NCI-H460 (cell line): ENCODE data around the gene TMEM43. TPM values are rescaled to one million over a fixed set of nuclear protein-coding genes. Genes with fewer than 3 reads are reported as not detected.
A peak's percentile ranks its signal among the peaks of the same experiment; 100 is the strongest.
"Not testable (repeated sequence)": the region's sequence is repeated elsewhere in the genome, so short reads cannot be mapped to it uniquely, and the experiment has no call there.

Source experiments
- DNase-seq: peaks from one replicate; pipeline ENCODE4 v3.0.0-alpha.2; 2016; ENCODE audit warnings: low read depth; ENCODE audit errors: extremely low read depth
- polyA plus RNA-seq: library from polyadenylated mRNA; depleted of rRNA; stranded (reverse); fragments of >200 nt; gene quantifications from 2 replicates; pipeline ENCODE4 v1.2.3, GENCODE V29; 2014; cell fraction: nucleus; rRNA removed
- total RNA-seq: library from RNA; depleted of rRNA; stranded (reverse); fragments of >200 nt; shearing (Covaris generic); gene quantifications from 2 replicates; pipeline ENCODE4 v1.2.3, GENCODE V29; 2014; rRNA removed

Gene TMEM43, protein sequence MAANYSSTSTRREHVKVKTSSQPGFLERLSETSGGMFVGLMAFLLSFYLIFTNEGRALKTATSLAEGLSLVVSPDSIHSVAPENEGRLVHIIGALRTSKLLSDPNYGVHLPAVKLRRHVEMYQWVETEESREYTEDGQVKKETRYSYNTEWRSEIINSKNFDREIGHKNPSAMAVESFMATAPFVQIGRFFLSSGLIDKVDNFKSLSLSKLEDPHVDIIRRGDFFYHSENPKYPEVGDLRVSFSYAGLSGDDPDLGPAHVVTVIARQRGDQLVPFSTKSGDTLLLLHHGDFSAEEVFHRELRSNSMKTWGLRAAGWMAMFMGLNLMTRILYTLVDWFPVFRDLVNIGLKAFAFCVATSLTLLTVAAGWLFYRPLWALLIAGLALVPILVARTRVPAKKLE
- total RNA-seq: 42.8 and 53.4 TPM in 2 replicates
- polyA plus RNA-seq: 37.7 and 43.7 TPM in 2 replicates

DNA sequence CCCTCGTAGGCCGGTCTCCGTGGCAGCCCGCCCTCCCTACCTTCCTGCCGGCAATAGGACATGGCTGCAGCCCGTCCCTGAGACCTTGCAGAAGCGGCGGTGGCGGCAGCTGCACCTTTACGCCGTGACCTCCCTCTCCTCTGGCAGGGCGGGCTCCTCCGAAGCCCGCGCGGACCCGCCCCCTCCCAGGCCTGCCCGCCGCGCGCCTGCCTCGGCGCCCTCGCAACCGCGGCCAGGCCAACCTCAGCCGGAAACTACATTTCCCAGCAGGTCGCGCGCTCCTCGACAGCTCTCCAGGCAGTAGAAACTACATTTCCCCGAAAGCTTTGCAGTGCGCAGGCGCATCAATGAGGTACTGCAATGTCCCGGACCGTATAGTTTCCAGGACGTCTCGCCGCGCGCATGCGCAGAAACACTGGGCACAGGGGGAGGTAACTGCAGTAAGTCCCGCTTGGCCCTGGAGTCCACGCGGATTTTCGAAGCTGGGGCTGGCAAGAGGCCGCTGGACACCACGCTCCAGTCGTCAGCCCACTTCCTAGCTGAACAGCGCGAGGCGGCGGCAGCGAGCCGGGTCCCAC is at the start of gene TMEM43, which contains the start of gene CHCHD4:
Gene TMEM43 (plus strand): TSS at position 438 of the 578 bp plus-strand sequence. CDS start 142 bp downstream, outside the sequence.
Gene CHCHD4 (minus strand): TSS at position 256 of the 578 bp plus-strand sequence. CDS start 194 bp downstream, at position 62.
- DNase-seq: peak; percentile 97

DNA sequence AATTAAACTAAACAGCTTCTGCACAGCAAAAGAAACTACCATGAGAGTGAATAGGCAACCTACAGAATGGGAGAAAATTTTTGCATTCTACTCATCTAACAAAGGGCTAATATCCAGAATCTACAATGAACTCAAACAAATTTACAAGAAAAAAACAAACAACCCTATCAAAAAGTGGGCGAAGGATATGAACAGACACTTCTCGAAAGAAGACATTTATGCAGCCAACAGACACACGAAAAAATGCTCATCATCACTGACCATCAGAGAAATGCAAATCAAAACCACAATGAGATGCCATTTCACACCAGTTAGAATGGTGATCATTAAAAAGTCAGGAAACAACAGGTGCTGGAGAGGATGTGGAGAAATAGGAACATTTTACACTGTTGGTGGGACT is 49.6 kb upstream of the TMEM43 start:
- not testable (repeated sequence) for DNase-seq

DNA sequence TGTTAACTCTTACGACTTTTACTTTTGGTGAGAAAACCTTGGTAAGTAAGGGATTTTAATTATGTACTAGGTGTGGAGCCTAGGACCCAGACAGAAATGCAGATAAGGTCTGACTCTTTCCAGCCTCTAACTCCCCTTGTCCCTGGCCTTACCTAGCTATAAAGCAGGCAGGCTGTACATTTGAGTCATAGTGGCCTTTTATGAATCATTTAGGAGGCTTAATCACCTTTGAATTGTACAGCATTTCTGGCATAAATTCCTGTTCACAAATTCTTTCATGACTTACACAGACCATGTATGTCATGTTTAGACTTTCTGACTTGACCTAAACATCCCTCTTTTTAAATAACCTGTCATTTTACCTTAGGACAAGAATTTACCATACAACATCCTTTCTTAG is 47.5 kb upstream of the TMEM43 start:
- DNase-seq: no peak

DNA sequence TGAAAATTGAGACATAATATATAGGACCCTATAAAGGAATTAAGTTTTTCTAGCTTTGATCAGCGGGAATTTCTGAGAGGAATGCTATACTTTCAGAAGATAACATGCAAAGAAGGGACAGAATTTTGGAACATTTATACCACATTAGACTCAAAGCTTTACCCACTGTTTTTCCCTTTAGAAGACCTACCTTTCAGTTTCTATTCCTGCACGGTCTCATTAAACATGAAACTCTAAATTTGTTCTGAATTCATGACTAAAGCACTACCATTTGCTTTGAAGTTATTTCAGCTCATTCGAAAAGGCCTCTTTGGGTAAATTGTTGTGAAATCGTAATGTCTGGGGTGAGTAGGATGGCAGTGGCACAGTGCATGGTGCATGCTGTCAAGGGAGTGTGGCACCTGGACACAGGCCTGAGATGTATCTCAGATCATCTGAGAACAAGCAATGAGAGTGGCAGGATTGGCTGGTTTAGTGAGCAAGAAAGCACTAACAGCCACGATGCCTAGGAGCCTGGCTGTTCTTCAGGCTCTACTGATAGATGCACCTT is 42.7 kb upstream of the TMEM43 start:
- no peak for DNase-seq

DNA sequence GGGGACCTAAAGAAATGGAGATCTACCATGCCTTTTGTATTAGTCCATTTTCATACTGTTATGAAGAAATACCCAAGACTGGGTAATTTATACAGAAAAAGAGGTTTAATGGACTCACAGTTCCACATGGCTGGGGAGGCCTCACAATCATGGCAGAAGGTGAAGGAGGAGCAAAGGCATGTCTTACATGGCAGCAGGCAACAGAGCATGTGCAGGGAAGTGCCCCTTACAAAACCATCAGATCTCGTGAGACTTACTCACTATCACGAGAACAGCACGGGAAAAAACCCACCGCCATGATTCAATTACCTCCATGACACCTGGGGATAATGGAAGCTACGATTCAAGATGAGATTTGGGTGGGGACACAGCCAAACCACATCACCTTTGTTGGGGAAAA is 37.4 kb upstream of the TMEM43 start:
- not testable (repeated sequence) for DNase-seq

DNA sequence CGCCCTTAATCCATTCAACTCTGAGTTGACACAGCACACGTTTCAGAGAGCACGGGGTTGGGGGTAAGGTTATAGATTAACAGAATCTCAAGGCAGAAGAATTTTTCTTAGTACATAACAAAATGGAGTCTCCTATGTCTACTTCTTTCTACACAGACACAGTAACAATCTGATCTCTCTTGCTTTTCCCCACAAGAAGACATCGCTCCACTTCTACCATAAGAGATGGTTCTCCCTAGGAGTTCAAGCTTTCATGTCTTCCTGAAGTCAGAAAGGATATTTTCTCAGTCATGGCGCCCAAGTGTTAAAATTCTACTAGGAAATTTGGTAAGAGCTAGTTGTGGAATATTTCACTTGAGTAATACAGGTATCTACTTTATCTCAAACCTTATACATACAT is 32.9 kb upstream of the TMEM43 start:
- not testable (repeated sequence) for DNase-seq

DNA sequence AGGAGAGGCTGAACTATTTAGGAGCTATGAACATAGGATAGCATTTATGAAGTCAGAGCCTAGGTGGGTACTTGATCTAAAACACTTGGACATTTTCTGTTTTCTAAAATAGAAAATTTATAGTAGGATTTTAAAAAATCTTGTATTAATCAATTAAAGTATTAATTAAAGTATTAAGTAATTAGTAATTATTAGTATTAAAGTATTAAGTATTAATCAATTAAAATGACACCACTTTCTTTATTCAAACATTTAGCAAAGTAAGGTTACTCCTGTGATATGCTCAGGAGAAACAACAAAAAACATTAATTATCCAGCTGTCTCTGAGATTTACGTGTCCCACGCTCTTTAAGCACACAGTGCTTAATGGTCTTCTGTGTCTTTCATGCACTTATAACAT is 32.4 kb upstream of the TMEM43 start:
- no peak for DNase-seq

DNA sequence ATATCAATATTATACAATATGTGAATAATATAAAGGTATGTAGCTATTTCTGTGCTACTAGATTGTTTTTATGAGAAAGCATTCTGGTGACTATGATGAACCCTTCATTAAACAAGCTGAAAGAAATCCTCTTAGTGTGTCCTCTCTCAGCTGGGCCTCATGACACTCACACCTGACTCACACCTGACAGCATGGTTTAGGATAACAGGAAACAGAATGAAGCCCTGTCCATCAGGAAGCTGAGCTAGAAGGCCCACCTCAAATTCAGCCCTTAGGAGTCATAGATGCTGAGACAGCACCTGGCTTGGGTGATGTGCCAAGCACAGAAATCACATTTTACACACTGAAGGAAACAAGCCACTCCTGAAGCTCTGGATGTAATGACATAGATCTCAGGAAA is 31.0 kb upstream of the TMEM43 start:
- DNase-seq: no peak

DNA sequence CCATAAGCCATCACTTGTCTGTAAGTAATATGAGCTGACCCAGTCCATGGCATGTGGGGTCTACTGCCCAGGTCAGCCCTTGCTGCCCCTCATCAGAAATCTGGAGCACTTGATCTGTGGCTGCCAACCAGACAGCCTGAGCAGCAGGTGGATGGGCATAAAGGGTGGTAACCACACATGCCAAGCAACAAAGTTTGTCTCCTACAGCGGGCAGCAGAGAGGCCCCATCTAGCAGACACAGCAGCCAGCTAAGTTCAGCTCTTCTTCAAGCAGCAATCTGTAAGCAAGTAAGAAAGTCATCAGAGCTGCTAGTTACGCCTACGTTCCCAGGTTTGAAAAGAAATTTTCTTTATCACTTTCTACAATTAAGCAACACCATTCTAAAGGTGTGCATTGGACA is 28.1 kb upstream of the TMEM43 start:
- DNase-seq: no peak

DNA sequence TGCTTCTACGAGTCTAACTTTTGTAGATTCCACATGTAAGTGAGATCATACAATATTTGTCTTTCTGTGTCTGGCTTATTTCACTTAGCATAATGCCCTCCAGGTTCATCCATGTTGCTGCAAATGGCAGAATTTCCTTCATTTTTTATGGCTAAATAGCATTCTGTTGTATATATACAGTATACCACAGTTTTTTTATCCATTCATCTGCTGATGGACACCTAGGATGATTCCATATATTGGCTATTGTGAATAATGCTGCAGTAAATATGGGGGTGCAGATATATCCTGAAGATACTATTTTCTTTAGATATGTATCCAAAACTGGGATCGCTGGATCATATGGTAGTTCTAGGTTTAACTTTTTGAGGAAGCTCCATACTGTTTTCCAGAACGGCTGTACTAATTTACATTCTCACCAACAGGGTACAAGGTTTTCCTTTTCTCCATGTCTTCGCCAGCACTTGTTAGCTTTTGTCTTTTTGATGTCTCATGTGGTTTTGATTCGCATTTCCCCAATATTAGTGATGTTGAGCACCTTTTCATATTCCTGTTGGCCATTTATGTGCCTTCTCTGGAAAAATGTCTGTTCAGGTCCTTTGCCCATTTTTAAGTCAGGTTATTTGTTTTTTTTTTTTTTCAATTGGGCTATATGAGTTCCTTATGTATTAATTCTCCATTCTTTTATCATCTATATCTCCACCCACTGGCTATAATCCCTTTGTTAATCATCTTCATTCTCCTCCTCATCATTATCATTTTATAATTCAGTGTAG is 27.0 kb upstream of the TMEM43 start:
- DNase-seq: no peak

DNA sequence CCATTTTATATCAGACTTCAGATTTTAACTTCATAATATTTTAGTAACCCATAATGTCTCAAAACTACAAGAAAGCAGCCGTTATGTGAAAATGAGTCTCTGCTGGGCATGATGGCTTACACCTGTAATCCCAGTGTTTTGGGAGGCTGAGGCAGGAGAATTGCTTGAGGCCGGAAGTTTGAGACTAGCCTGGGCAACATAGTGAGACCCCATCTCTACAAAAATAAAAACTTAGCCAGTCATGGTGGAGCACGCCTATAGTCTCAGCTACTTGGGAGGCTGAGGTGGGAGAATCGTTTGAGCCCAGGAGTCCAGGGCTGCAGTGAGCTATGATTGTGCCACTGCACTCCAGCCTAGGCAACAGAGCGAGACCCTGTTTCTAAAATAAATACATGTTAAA is 15.0 kb upstream of the TMEM43 start:
- DNase-seq: not testable (repeated sequence)

DNA sequence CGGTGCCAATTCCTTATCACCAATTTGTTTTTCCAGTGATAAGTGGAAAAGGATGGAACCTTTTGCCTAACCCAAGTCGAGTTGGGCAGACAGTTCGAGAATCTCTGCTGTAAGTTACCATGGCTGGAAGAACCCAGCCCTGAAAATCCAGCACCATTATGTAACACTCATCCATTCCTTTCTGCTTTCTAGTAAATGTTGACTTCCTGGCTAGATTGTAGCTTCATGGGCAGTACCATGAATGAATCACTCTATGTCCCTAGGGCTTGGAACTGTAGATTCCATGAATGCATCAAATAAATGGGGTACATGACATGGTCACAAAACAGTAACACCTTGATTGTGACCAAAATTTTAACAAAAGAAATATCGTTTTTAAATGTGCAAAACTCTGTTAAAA is 14.2 kb upstream of the TMEM43 start:
- DNase-seq: no peak

DNA sequence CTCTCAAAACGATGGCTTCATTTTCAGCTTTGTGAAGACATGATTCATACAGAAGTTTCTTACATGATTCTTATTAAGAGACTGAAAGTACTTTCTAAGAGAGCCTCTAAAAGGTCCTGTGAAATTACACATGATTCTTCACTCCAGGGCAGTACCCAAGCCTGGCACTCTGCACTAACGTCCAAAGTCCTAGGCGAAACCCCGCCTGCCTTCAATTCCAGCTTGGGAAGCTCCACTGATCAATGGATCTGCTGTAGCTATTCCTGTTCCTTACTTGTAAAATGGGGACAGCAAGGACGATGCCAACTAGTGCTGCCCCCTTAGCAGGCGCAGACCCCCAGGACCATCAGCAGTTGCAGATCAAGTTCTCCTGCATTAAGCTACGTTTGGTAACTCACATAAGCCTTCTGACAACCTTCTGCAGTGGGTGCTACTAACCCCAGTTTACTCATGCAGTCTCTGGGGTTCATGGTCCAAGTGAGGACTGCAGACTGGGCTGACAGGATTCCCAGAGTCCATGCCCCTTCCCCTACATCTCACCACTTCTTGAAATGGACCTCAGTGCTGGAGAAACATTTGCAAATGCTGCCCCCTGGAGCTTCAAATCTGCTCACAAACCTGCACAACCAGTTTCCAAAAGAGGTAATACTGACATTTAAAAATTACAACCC is 10.8 kb upstream of the TMEM43 start:
- no peak for DNase-seq

DNA sequence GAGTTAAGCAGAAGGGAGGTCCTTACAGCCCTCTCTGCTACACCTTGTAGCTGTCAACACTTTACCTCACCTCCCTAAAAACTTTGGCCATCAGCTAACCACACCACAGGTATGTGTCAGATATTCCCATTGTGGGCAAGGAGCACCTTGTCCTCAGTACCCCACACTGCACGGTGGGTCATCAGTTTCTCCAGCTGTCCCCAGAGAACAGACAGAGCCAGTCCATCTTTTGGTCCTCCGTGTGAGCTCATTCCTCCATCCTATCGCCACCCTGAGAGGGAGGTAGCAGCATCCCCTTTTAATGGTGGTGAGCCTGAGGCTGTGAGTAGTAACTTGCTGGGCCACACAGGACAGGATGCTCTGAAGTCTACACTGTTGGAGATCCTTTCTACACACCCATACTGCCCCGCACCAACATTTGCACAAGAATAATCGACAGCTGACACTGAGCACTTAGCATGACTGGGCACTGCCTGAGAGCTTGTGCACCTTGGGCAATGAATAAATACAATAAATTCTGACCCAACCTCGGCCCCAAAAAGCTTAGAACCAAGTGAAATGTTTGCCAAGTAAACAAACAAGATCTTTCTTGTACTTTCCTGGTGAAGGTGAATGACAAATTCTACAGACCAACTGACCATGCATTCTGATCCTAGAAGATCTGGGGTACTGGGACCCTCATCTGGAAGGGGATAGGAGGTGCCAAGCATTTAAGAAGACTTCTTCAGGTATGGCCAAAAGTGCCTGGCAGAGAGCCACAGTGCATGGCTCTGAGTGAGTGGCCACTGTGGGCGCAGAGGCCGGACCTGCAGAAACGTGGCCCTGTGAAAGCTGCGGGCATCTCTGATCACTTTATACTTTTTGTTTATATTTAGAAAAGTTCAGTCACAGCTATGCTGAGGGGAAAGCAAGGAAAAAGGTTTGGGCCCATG is 7.1 kb upstream of the TMEM43 start:
- DNase-seq: no peak

DNA sequence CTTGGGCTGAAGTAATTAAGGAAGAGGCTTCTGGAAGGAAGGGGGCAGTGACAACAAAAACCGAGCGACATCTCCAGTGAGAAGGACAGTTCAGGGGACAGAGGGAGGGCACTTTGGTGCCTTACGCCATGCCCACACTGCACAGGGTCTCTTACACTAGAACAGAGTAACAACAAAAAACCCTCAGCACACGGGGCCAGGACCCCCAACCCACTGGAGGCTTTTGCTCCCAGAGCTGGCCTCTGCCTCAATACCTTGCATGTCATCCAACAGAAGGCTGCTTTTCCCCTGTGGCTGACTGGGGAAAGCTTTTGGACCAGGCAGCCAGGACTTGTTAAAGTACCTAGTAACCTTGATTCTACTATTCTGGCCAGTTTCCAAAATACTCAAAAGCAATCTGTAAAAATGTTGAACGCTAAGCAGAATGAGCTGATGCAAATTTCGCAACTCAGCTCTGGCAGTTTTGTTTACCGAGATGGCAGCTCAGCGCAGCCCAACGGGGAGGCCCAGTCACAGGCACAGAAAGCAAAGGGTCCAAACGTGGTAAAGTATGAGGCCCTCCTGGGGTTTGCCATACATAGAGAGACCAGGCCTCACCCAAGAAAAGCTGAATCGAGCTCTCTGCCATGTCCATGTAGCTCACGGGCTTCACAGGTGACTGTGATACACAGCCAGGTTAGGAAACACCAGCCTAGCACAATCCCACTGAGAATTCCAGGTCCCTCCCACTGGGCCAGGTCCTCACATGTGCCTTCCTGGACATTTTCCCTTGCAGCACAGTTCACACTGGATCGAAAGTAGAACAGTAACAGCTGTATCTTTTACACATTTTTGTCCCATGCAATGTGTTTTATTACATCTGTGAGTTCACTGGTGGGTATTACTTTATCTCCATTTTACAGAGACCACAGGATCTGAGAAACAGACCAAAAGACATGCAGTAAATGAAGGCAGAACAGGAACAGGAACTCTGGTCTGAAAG is 6.2 kb upstream of the TMEM43 start:
- DNase-seq: no peak

DNA sequence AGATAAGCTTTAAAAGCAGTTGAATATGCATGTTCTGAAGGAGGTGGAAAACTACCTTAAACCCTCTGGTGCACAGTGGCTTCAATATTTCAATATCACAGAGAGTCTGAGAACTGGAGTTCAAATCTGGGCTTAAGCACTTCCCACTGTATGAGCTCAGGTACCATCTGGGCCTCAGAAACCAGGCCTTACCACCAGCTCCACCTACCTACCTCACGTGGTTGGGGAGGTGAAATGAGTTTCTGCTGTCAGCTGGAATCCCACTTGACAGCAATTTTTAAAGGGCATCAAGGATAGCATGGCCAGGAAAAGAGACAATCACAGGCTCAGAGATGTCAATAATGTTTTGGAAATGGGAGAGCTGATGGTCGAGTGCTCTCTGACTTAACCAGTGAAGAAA is 5.2 kb upstream of the TMEM43 start:
- no peak for DNase-seq

DNA sequence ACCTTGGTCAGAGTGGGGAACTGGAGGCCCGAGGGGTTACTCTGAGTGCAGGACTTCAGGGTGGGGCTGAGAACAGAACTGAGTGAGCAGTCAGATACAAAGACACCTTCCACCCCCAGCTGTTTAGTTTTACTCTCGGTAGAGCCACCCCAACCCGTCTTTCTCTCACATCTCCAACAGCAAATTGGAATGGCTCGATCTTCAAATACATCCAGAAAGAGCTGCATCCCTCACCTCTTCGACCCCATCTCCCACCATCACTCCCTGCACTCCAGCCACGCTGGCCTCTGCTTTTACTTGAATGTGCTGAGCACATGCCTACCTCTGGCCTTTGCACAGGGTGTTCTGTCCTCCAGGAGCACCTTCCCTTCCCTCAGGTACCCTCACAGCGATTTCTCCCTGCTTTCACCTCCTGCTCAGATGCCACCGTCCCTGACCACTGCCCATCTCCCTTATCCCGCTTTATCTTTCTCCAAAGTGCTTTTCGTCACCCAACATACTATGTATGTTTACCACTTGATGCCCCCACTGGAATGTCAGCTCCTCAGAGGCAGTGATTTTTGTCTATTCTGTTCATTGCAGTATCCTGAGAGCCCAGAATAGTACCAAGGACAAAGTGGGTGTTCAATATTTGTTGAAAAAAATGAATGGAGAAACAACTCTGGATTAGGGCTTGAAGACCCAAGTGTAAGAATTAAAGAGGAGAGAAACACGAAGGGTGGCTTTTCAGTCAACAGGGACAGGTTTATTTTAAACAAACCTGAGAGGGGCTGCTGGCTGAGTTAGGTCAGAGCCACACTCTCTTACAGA is 4.5 kb upstream of the TMEM43 start:
- DNase-seq: no peak
